ENCODE results near the gene RPS19BP1. TPM values are rescaled to one million over a fixed set of nuclear protein-coding genes. Genes with fewer than 3 reads are reported as not detected.

RPS19BP1 gene
- total RNA-seq, 2 donors from 2014 or later, result 61.4 to 111 TPM

DNA sequence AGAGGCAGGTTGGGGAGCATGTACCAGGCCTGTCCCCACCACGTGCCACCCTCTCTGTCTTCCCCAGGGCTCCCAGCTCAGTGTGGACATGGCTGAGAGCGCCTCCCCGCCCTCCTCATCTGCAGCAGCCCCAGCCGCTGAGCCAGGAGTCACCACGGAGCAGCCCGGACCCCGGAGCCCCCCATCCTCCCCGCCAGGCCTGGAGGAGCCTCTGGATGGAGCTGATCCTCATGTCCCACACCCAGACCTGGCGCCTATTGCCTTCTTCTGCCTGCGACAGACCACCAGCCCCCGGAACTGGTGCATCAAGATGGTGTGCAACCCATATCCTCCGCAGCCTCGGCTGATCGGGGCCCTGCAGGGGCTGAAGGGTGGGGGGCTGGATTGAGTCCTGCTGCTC is 38.1 kb upstream of the RPS19BP1 start, which contains the start of gene CACNA1I:
Gene CACNA1I (plus strand): TSS at position 89 of the 400 bp plus-strand sequence. CDS start 0 bp downstream, at position 89.
- no peaks in the 10 kb centered on the region for H3K9me3 ChIP-seq
- no peaks in the 10 kb centered on the region for H3K27me3 ChIP-seq
- no peak within 1 kb of the TSS for H3K27ac ChIP-seq
- no peaks in the 10 kb centered on the region for H3K36me3 ChIP-seq
- DNase-seq, result no peak
- intact Hi-C loops (cut with DNase I), result no loop called here
- H3K9ac ChIP-seq (ENCODE audit: low read depth in 2 of 2, low read length in 2 of 2), result no peak within 1 kb of the TSS
- no peaks in the 10 kb centered on the region for H3K4me1 ChIP-seq
- TF ChIP-seq, protein P1, sequence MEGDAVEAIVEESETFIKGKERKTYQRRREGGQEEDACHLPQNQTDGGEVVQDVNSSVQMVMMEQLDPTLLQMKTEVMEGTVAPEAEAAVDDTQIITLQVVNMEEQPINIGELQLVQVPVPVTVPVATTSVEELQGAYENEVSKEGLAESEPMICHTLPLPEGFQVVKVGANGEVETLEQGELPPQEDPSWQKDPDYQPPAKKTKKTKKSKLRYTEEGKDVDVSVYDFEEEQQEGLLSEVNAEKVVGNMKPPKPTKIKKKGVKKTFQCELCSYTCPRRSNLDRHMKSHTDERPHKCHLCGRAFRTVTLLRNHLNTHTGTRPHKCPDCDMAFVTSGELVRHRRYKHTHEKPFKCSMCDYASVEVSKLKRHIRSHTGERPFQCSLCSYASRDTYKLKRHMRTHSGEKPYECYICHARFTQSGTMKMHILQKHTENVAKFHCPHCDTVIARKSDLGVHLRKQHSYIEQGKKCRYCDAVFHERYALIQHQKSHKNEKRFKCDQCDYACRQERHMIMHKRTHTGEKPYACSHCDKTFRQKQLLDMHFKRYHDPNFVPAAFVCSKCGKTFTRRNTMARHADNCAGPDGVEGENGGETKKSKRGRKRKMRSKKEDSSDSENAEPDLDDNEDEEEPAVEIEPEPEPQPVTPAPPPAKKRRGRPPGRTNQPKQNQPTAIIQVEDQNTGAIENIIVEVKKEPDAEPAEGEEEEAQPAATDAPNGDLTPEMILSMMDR (IDR thresholded peaks at IDR 0.05), result no peak
- H3K4me3 ChIP-seq, result no peak within 1 kb of the TSS

DNA sequence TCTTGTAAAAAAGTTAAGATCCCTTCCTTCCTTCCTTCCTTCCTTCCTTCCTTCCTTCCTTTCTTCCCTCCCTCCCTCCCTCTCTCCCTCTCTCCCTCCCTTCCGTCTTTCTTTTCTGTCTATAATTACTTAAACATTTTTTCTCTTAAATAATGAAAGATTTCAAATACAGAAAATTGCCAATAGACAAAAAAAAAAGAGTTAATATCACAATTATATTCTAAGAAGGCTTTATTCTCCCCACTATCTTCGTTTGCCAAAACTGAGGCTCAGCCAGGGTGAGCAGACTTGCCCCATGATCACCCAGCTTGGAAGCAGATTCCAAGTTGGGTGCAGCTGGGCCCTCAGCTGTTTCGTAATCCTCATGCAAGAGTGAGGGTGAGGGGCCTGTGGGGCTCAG is 37.7 kb upstream of the RPS19BP1 start:
- Histone ChIP-seq H3K36me3 (no peaks in the 10 kb centered on the region), H3K9me3 (no peaks in the 10 kb centered on the region), H3K27me3 (no peaks in the 10 kb centered on the region), H3K27ac (no peak overlapping the region), H3K9ac (ENCODE audit: low read depth in 2 of 2, low read length in 2 of 2) (no peak overlapping the region), H3K4me3 (no peak overlapping the region), H3K4me1 (no peaks in the 10 kb centered on the region)
- TF ChIP-seq, protein P1 (IDR thresholded peaks at IDR 0.05), result no peak
- intact Hi-C loops (cut with DNase I), result no loop called here
- no peak for DNase-seq

DNA sequence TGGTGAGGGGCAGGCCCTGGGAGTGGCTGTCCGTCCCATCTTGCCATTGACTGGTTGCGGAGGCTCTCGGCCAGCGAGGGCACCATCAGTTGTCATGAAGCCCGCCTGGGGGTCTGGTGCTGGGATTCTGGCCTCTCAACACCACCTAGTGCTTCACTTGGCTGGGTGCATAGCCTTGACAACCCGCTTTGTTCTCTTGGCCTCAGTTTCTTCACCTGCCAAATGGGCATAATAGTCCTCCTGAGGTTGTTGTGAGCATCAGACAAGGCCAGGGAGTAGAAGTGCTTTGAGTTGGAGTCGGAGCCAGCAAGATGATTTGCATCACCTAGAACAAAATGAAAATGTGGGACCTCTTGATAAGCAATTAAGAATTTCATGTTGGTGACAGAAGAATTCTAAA is 36.5 kb upstream of the RPS19BP1 start:
- TF ChIP-seq, protein P1 (IDR thresholded peaks at IDR 0.05), result no peak
- Histone ChIP-seq H3K9me3 (no peaks in the 10 kb centered on the region), H3K27ac (no peak overlapping the region), H3K4me3 (no peak overlapping the region), H3K27me3 (no peaks in the 10 kb centered on the region), H3K4me1 (no peaks in the 10 kb centered on the region), H3K9ac (ENCODE audit: low read depth in 2 of 2, low read length in 2 of 2) (no peak overlapping the region), H3K36me3 (no peaks in the 10 kb centered on the region)
- DNase-seq, result no peak
- intact Hi-C loops (cut with DNase I), result no loop called here

DNA sequence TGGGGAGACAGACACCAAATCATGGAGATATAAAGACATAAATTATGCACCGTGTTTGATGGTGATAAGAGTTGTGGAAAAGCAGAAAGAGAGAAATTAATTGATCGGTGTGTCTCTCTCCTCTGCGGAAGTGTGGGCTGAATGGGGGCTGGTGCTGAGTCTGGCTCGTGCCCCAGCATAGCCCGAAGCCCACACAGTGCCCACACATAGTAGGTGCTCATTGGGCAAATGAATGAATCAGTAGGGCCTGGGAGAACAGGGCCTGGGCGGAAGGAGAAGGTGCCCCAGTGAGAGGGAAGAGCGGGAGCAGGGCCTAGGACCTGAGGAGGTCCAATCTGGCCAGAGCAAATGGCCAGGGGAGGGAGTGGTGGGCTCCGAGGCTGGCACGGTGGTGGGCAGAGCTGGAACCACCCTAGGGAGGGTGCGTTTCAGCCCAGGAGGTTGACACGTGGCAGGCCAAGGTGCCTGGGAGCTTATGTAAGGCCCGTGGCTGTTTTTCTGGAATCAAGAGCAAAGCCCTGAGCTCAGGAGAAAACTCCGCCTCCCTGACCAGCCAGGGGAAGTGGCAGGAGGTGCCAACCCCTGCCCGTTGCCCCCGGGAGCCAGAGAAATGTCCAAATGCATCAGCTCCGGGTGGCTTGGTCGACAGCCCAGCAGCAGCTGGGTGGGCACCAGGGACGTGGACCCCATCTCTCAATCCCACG is 35.9 kb upstream of the RPS19BP1 start:
- TF ChIP-seq, protein P1 (IDR thresholded peaks at IDR 0.05), result no peak
- no peaks in the 10 kb centered on the region for H3K9me3 ChIP-seq
- H3K36me3 ChIP-seq, result no peaks in the 10 kb centered on the region
- H3K4me1 ChIP-seq, result no peaks in the 10 kb centered on the region
- no peak overlapping the region for H3K9ac ChIP-seq (ENCODE audit: low read depth in 2 of 2, low read length in 2 of 2)
- intact Hi-C loops (cut with DNase I), result no loop called here
- no peak overlapping the region for H3K27ac ChIP-seq
- no peak overlapping the region for H3K4me3 ChIP-seq
- H3K27me3 ChIP-seq, result no peaks in the 10 kb centered on the region
- no peak for DNase-seq

DNA sequence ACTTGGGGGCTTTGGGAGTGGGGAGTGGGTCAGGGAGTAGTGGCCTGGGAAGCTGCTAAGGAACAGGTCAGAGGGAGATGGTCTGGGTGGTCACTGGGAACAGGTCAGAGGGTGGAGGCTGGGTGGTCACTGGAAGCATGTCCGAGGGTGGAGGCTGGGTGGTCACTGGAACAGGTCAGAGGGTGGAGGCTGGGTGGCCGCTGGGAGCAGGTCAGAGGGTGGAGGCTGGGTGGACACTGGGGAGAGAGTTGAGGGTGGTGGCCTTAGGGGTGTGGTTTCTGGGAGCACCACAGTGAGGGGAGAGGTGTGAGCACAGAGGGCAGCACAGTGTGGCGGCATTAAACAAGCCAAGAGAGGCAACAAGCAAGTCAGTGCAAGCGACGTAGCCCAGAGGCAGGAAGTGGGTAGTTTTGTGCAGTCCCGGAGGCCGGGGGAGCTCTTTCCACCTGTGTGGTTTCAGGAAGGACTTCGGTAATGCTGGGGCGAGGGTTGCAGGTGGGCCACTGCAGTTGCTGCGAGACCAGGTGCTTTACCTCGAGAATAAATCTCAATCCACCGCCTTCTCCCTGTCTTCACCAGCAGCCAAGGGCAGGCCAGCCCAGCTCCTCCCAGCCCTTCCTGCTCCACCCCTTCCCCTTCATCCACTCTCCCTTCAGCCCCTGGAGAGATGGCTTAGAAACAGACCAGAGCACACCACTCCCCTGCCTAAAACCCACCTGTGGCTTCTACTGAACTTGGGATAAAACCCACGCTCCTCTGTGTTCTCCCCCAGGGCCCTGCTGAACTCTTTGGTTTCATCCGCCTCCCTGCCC is 34.8 kb upstream of the RPS19BP1 start:
- Histone ChIP-seq H3K36me3 (no peaks in the 10 kb centered on the region), H3K9ac (ENCODE audit: low read depth in 2 of 2, low read length in 2 of 2) (no peak overlapping the region), H3K27ac (no peak overlapping the region), H3K4me3 (no peak overlapping the region), H3K27me3 (no peaks in the 10 kb centered on the region), H3K4me1 (no peaks in the 10 kb centered on the region), H3K9me3 (no peaks in the 10 kb centered on the region)
- no peak for DNase-seq
- intact Hi-C loops (cut with DNase I), result no loop called here
- TF ChIP-seq, protein P1 (IDR thresholded peaks at IDR 0.05), result no peak
